OCI-LY3 (cell line): ENCODE measurements around the gene WIZ.

Experiments
- EZH2phosphoT487 ChIP-seq: fragments of 200-600 bp; shearing (Covaris generic); IDR thresholded peaks from 2 replicates; pipeline ENCODE4 v1.6.1; 2018; ENCODE audit warnings: antibody characterized with exemption, mixed run types, low read depth
- TF ChIP-seq, protein P1 (sequence below): fragments of 200-600, 300-600 bp; sonication (generic); IDR thresholded peaks from 2 replicates; pipeline ENCODE4 v1.5.1; 2014; ENCODE audit warnings: antibody characterized with exemption, low read length, low read depth

DNA sequence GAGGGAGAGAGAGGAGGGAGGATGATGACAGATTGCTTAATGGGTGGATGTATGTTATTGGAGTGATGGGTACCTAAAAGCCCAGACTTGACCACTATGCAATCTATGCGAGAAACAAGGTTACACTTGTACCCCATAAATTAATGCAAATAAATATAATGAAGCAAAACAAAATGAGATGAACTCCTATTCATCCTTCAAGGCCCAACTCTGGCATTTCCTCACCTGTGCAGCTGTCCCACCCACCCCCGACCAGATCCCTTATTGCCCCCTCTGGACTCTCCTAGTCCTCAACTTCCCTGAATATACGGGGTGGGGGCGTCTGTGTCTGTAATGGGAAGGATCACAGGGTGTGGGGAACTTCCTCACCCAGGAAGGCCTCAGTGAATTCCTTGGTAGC, 25.4 kb upstream of the WIZ start:
- TF ChIP-seq, protein P1, sequence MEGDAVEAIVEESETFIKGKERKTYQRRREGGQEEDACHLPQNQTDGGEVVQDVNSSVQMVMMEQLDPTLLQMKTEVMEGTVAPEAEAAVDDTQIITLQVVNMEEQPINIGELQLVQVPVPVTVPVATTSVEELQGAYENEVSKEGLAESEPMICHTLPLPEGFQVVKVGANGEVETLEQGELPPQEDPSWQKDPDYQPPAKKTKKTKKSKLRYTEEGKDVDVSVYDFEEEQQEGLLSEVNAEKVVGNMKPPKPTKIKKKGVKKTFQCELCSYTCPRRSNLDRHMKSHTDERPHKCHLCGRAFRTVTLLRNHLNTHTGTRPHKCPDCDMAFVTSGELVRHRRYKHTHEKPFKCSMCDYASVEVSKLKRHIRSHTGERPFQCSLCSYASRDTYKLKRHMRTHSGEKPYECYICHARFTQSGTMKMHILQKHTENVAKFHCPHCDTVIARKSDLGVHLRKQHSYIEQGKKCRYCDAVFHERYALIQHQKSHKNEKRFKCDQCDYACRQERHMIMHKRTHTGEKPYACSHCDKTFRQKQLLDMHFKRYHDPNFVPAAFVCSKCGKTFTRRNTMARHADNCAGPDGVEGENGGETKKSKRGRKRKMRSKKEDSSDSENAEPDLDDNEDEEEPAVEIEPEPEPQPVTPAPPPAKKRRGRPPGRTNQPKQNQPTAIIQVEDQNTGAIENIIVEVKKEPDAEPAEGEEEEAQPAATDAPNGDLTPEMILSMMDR: no peak
- no peak for TF ChIP-seq EZH2phosphoT487
